OCI-LY1 (cell line): ENCODE measurements around the gene ZNF442.
"Not testable (repeated sequence)": the region's sequence is repeated elsewhere in the genome, so short reads cannot be mapped to it uniquely, and the experiment has no call there.

Experiments
- H2AFZ ChIP-seq: fragments of 200-600 bp; sonication (generic), shearing (Covaris generic); 2 replicates; pipeline ENCODE4 v1.6.0; 2014; ENCODE audit warnings: antibody characterized with exemption, mild to moderate bottlenecking, low read length
- H3F3A ChIP-seq: fragments of 200-600 bp; sonication (generic), shearing (Covaris generic); 2 replicates; pipeline ENCODE4 v1.6.0; 2014; ENCODE audit warnings: mild to moderate bottlenecking, antibody characterized with exemption, low read length, moderate library complexity; ENCODE audit not compliant: insufficient read depth
- H3K27ac ChIP-seq: fragments of 200-600 bp; sonication (generic); 2 replicates; pipeline ENCODE4 v1.5.1; 2014; ENCODE audit warnings: low read length, mixed run types, mild to moderate bottlenecking, low read depth; ENCODE audit not compliant: poor library complexity, severe bottlenecking
- H3K27me3 ChIP-seq: fragments of 200-600 bp; sonication (generic); 2 replicates; pipeline ENCODE4 v1.6.0; 2014; ENCODE audit warnings: antibody characterized with exemption, mild to moderate bottlenecking, low read length, moderate library complexity; ENCODE audit not compliant: insufficient read depth
- H3K36me3 ChIP-seq: fragments of 200-600 bp; sonication (generic); 2 replicates; pipeline ENCODE4 v1.6.1; 2014; ENCODE audit warnings: mild to moderate bottlenecking, antibody characterized with exemption, low read length, moderate library complexity, mixed read lengths; ENCODE audit not compliant: insufficient read depth
- H3K4me1 ChIP-seq: fragments of 200-600 bp; sonication (generic); 2 replicates; pipeline ENCODE4 v1.5.1; 2014; ENCODE audit warnings: mild to moderate bottlenecking, low read length, moderate library complexity; ENCODE audit not compliant: insufficient read depth, severe bottlenecking
- H3K4me2 ChIP-seq: fragments of 200-600 bp; sonication (generic), shearing (Covaris generic); 2 replicates; pipeline ENCODE4 v1.6.1; 2014; ENCODE audit warnings: low read length
- H3K4me3 ChIP-seq: fragments of 200-600 bp; sonication (generic); 2 replicates; pipeline ENCODE4 v1.5.1; 2014; ENCODE audit warnings: low read length, low read depth, mild to moderate bottlenecking, mixed read lengths; ENCODE audit not compliant: poor library complexity, severe bottlenecking
- H3K79me2 ChIP-seq: fragments of 200-600 bp; shearing (Covaris generic); 2 replicates; pipeline ENCODE4 v1.6.1; 2016; ENCODE audit warnings: mixed run types, low read length, mixed read lengths; ENCODE audit not compliant: insufficient read depth
- H3K9ac ChIP-seq: fragments of 200-600 bp; sonication (generic), shearing (Covaris generic); 2 replicates; pipeline ENCODE4 v1.6.1; 2014; ENCODE audit warnings: mild to moderate bottlenecking, low read length, mixed read lengths
- H3K9me2 ChIP-seq: fragments of 200-600 bp; sonication (generic), shearing (Covaris generic); 2 replicates; pipeline ENCODE4 v1.6.1; 2014; ENCODE audit warnings: low read depth, mild to moderate bottlenecking, low read length, mixed read lengths
- H3K9me3 ChIP-seq: fragments of 200-600 bp; shearing (Covaris generic); 2 replicates; pipeline ENCODE4 v1.6.1; 2014; ENCODE audit warnings: low read length, mixed read lengths
- H4K20me1 ChIP-seq: fragments of 200-600 bp; sonication (generic), shearing (Covaris generic); 2 replicates; pipeline ENCODE4 v1.6.0; 2016; ENCODE audit warnings: mild to moderate bottlenecking, low read length; ENCODE audit not compliant: insufficient read depth
- CTCF ChIP-seq: fragments of 200-600 bp; sonication (generic), shearing (Covaris generic); IDR thresholded peaks from 2 replicates; pipeline ENCODE4 v1.5.1; 2017; ENCODE audit warnings: mild to moderate bottlenecking, antibody characterized with exemption, low read length, moderate library complexity, mixed read lengths
- EZH2 ChIP-seq: fragments of 200-600 bp; sonication (generic), shearing (Covaris generic); IDR thresholded peaks from 2 replicates; pipeline ENCODE4 v1.8.0; 2017; ENCODE audit warnings: borderline replicate concordance, mixed run types, mild to moderate bottlenecking, antibody characterized with exemption, low read length, moderate library complexity, mixed read lengths

ZNF442 gene

GRCh38 chr19:12325690-12326089 lies 39.8 kb downstream of the ZNF442 start:
- Histone ChIP-seq H3K9ac (no peak overlapping the region), H2AFZ (no peak overlapping the region), H3K4me2 (no peak overlapping the region), H3K4me1 (peaks cover under 1% of the 10 kb centered on the region), H3K9me3 (peaks cover 21% of the 10 kb centered on the region; the same call in 1 of the 2 replicates), H3K27me3 (no peaks in the 10 kb centered on the region), H3K79me2 (no peaks in the 10 kb centered on the region), H3K36me3 (peaks cover 20% of the 10 kb centered on the region), H3K9me2 (no peaks in the 10 kb centered on the region), H3K27ac (no peak overlapping the region), H4K20me1 (no peaks in the 10 kb centered on the region), H3F3A (no peaks in the 10 kb centered on the region), H3K4me3 (no peak overlapping the region)
- no peak for TF ChIP-seq CTCF
- no peak for TF ChIP-seq EZH2

DNA sequence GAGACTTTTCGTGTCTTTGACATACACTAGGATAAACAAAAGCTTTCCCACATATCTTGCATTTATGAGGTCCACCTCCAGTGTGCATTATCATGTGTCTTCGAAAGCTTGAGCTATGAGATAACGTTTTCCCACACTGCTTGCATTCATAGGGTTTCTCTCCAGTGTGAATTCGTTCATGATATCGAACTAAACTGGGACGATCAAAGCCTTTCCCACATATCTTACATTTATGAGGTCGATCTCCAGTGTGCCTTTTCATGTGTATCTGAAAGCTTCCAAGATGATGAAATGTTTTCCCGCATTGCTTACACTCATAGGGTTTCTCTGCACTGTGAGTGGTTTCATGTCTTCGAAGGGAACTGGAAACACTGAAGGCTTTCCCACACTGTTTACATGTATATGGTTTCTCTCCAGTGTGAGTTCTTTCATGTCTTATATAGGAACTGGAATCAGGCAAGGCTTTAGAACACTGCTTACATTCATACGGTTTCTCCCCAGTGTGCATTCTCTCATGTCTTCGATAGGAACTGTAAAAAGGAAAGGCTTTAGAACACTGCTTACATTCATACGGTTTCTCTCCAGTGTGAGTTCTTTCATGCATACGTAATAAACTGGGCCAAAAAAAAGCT lies 46.6 kb downstream of the ZNF442 start:
- no peak overlapping the region for H3K9ac ChIP-seq
- H2AFZ ChIP-seq = no peak overlapping the region
- H3K36me3 ChIP-seq = peaks cover 44% of the 10 kb centered on the region
- TF ChIP-seq CTCF (no peak), EZH2 (no peak)
- no peak overlapping the region for H3K4me2 ChIP-seq
- H3K9me2 ChIP-seq = no peaks in the 10 kb centered on the region
- no peaks in the 10 kb centered on the region for H3K4me1 ChIP-seq
- no peak overlapping the region for H3K27ac ChIP-seq
- H3F3A ChIP-seq = no peaks in the 10 kb centered on the region
- peaks cover 35% of the 10 kb centered on the region for H3K9me3 ChIP-seq
- H3K4me3 ChIP-seq = no peak overlapping the region
- H3K27me3 ChIP-seq = no peaks in the 10 kb centered on the region
- no peaks in the 10 kb centered on the region for H3K79me2 ChIP-seq
- H4K20me1 ChIP-seq = no peaks in the 10 kb centered on the region

DNA sequence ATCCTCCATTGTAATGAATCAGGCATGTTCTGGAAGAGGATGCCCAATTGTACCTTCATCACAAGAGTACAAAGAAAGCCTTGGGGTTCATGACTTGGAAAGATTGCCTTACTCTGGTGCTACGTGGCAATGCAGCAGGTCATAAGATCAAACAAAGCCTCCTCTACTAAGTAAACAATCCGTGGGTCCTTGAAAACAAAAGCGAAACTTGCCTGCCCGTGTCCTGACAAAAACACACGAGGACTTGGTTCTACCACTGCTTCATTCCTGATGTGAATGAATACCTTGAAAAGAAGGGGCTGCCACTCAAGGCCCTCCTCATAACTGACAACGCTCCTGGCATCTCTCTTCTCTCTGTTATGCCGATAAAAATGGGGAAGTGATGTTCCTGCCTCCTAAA lies 50.9 kb downstream of the ZNF442 start:
- no peaks in the 10 kb centered on the region for H3K27me3 ChIP-seq
- no peaks in the 10 kb centered on the region for H3K79me2 ChIP-seq
- H3K9me2 ChIP-seq = no peaks in the 10 kb centered on the region
- no peak overlapping the region for H2AFZ ChIP-seq
- no peak overlapping the region for H3K27ac ChIP-seq
- H3K4me1 ChIP-seq = no peaks in the 10 kb centered on the region
- TF ChIP-seq EZH2 (no peak), CTCF (no peak)
- H3K4me3 ChIP-seq = no peak overlapping the region
- H3F3A ChIP-seq = no peaks in the 10 kb centered on the region
- H4K20me1 ChIP-seq = no peaks in the 10 kb centered on the region
- peaks cover 24% of the 10 kb centered on the region for H3K9me3 ChIP-seq
- H3K9ac ChIP-seq = no peak overlapping the region
- no peak overlapping the region; the same call in 1 of the 2 replicates for H3K4me2 ChIP-seq
- H3K36me3 ChIP-seq = peaks cover 15% of the 10 kb centered on the region

DNA sequence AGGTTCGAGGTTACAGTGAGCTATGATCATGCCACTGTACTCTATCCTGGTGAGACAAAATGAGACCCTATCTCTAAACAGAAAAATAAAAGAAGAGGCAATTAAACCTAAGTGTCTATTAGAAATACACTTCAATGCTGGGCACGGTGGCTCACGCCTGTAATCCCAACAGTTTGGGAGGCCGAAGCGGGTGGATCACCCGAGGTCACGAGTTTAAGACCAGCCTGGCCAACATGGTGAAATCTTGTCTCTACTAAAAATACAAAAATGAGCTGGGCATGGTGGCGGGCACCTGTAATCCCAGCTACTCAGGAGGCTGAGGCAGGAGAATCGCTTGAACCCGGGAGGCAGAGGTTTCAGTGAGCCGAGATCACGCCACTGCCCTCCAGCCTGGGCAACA lies 56.6 kb downstream of the ZNF442 start:
- H2AFZ ChIP-seq, H3K4me1 ChIP-seq, H3K79me2 ChIP-seq, H3K9ac ChIP-seq, H3F3A ChIP-seq, H3K27me3 ChIP-seq, H3K27ac ChIP-seq, H3K4me2 ChIP-seq, H3K9me2 ChIP-seq, H4K20me1 ChIP-seq, H3K9me3 ChIP-seq, H3K36me3 ChIP-seq, H3K4me3 ChIP-seq: not testable (repeated sequence)
